Neural crest cell (in vitro differentiated cells): Measurements from ENCODE around the gene RAI1. TPM values are rescaled to one million over a fixed set of nuclear protein-coding genes. Genes with fewer than 3 reads are reported as not detected.

Source experiments
- DNase-seq: peaks from one replicate; pipeline ENCODE4 v3.0.0; 2021; ENCODE audit warnings: low read depth, mixed read lengths, low spot score
- H3K27ac Mint-ChIP-seq: one replicate; pipeline ENCODE4 v1.8.0; 2021; ENCODE audit warnings: mild to moderate bottlenecking, mixed read lengths; ENCODE audit not compliant: unreplicated experiment
- H3K27me3 Mint-ChIP-seq: 2 replicates; pipeline ENCODE4 v1.8.0; 2021; ENCODE audit warnings: low read depth, mild to moderate bottlenecking, mixed read lengths
- H3K36me3 Mint-ChIP-seq: 2 replicates; pipeline ENCODE4 v1.8.0; 2021; ENCODE audit warnings: low read depth, mild to moderate bottlenecking, mixed read lengths
- H3K4me1 Mint-ChIP-seq: 2 replicates; pipeline ENCODE4 v1.8.0; 2021; ENCODE audit warnings: mixed read lengths
- H3K4me3 Mint-ChIP-seq: one replicate; pipeline ENCODE4 v1.8.0; 2021; ENCODE audit warnings: mild to moderate bottlenecking, mixed read lengths
- H3K9me3 Mint-ChIP-seq: 2 replicates; pipeline ENCODE4 v1.8.0; 2021; ENCODE audit warnings: mixed read lengths
- total RNA-seq: library from RNA; stranded (reverse); gene quantifications from 2 replicates; pipeline ENCODE4 v1.2.1, GENCODE V29; 2021
- TF ChIP-seq, protein P1 (sequence below): fragments of 200-600 bp; sonication (generic); conservative IDR thresholded peaks from 2 replicates; pipeline ENCODE4 v1.5.0; 2021; ENCODE audit warnings: antibody characterized with exemption, mild to moderate bottlenecking

Gene RAI1
- total RNA-seq, 1 donor from 2014 or later = 54.0 TPM

DNA sequence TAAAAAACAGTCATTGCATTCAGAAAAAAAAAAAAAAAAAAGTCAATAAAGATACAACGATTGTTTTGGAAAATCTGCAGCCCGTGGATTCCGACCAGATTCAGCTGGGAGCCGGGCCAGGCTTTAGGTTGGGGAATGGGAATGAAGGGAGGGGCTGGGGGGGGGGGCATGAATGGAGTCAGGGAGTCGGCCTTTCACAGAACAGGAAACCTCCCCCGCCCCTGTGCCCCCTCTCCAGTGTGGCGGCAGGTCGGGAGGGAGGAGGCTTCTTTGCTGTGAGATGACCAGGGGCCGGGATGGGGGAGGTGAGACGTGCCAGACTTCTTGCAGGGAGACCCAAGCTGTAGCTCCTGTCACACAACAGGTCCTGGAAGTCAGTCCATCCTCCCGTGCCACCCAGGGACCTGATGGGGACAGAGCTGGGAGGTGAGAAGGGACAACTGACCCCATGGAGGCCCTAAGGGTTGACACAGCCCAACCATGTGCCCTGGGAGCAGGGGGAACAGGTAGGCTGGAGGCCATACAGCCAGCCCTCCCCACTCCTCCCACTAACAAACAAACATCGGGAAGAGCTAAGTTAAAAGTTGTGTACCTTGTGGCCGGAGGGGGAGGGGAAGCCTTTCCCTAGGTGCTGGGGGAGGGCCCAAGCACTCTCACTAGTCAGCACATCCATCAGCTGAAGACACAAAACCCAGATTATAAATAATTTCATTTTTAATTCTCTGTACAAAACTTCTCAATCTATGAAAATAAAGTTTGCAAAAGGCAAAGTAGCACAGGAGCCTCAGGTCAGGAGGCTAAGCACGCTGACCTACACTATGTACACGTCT lies 130.3 kb downstream of the RAI1 start:
- H3K27me3 Mint-ChIP-seq = peaks cover 29% of the 10 kb centered on the region
- H3K27ac Mint-ChIP-seq = no peak overlapping the region
- H3K36me3 Mint-ChIP-seq = peaks cover 8% of the 10 kb centered on the region
- DNase-seq = no peak
- H3K4me3 Mint-ChIP-seq = peak overlapping the region; percentile 80
- no peaks in the 10 kb centered on the region for H3K9me3 Mint-ChIP-seq
- TF ChIP-seq, protein P1, sequence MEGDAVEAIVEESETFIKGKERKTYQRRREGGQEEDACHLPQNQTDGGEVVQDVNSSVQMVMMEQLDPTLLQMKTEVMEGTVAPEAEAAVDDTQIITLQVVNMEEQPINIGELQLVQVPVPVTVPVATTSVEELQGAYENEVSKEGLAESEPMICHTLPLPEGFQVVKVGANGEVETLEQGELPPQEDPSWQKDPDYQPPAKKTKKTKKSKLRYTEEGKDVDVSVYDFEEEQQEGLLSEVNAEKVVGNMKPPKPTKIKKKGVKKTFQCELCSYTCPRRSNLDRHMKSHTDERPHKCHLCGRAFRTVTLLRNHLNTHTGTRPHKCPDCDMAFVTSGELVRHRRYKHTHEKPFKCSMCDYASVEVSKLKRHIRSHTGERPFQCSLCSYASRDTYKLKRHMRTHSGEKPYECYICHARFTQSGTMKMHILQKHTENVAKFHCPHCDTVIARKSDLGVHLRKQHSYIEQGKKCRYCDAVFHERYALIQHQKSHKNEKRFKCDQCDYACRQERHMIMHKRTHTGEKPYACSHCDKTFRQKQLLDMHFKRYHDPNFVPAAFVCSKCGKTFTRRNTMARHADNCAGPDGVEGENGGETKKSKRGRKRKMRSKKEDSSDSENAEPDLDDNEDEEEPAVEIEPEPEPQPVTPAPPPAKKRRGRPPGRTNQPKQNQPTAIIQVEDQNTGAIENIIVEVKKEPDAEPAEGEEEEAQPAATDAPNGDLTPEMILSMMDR = no peak
- H3K4me1 Mint-ChIP-seq = peaks cover 44% of the 10 kb centered on the region

DNA sequence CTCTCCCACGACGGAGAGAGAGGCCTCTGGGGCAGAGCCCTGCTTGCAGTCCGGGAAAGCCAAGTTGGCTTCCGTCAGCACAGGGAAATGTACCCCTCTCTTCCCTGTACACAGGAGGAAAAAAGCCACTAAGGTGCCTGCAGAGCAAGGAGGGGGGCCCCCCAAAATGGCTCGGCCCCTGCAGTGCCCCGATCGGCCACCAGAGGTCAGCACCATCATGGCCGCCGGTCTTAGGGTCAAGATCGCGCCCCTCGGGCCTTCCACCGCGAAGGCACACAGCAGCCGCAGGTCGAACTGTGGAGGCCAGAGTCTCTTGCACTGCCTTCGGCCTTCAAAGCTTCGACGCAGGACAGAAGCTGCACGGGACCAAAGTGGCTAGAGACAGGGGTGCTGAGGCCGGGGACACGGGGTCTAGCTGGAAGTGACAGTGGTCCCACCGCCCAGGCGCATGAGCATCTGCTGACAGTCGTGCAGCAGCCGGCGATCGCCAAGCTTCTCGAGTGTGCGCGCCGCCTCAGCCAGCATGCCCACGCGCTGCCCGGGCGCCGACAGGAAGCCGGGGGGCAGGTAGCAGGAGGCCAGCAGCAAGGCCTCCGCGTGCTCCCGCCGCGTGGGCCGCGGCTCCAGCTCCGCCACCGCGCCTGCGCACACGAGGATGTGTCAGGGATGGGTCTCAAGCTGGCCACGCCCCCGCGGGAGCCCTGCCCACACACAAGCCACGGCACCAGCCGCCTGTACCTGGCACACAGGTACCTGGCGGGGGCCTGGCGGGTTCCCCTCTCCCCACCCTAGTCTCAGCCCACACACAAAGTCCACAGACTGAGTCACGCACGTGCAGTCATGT lies 131.2 kb downstream of the RAI1 start:
- peaks cover 25% of the 10 kb centered on the region for H3K27me3 Mint-ChIP-seq
- peaks cover 40% of the 10 kb centered on the region for H3K4me1 Mint-ChIP-seq
- no peaks in the 10 kb centered on the region for H3K9me3 Mint-ChIP-seq
- peaks cover 6% of the 10 kb centered on the region for H3K36me3 Mint-ChIP-seq
- H3K27ac Mint-ChIP-seq = no peak overlapping the region
- peak overlapping the region; percentile 80 for H3K4me3 Mint-ChIP-seq
- peak; percentile 92 for DNase-seq
- TF ChIP-seq, protein P1 = peak; percentile 99

DNA sequence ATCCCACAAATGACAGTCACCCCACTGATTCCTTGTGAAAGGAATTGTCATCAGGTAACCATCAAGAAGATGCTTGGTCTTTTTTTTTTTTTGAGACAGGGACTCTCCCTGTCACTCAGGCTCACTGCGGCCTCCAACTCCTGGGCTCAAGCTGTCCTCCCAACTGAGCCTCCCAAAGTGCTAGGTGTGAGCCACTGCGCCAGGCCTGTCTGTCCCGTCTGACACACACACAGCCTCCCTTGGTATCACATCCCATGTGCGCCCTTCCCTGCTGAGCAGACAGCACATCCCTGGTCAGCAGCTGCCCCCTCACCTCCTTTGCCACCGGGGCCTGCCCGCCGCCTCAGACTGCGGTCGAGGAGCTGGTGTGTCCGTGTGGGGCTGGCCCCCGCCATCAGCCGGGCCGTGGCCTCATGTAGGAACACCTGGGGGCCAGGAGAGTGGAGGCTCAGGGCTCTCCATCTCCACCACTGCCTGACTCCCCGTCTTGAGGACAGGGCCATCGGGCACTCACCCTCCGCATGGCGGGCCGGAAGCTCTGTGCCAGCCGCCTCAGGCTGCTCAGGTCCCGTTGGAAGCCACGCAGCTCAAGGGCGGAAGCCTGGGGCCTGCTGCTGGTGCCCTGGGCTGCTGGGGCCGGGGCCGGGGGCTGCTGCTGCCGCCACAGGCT lies 131.9 kb downstream of the RAI1 start:
- Mint-ChIP-seq H3K27me3 (peaks cover 22% of the 10 kb centered on the region), H3K4me1 (peaks cover 38% of the 10 kb centered on the region), H3K36me3 (peaks cover 6% of the 10 kb centered on the region), H3K9me3 (no peaks in the 10 kb centered on the region), H3K27ac (no peak overlapping the region), H3K4me3 (peak overlapping the region; percentile 51)
- no peak for DNase-seq
- TF ChIP-seq, protein P1 = no peak

DNA sequence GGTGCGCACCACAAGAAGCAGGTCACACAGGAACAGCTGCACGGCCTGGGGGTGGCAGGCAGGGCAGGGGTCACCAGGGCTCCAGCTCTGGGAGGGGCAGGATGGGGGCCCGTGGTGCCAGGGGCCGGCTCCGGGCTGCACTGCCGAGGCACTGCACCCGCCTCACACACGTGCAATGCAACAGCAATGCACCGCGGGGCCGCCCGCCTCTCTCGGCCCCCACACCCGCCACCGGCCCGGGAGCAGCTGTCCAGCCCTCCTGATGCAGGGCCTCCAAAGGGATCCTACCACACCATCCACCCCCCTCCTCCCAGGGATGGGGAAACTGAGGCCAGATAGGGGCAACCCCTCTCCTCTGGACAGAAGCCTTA lies 132.5 kb downstream of the RAI1 start:
- DNase-seq = no peak
- peak overlapping the region; percentile 44 for H3K4me3 Mint-ChIP-seq
- H3K27ac Mint-ChIP-seq = no peak overlapping the region
- TF ChIP-seq, protein P1 = no peak
- H3K36me3 Mint-ChIP-seq = peaks cover 7% of the 10 kb centered on the region
- peaks cover 41% of the 10 kb centered on the region for H3K4me1 Mint-ChIP-seq
- peaks cover 23% of the 10 kb centered on the region for H3K27me3 Mint-ChIP-seq
- H3K9me3 Mint-ChIP-seq = no peaks in the 10 kb centered on the region
